ENCODE data around the gene NEK4. TPM values are rescaled to one million over a fixed set of nuclear protein-coding genes. Genes with fewer than 3 reads are reported as not detected.

NEK4 gene
- total RNA-seq, 1 experiment from 2014 or later: 33.8 TPM

- no TSS peak for BruUV-seq (replicated peaks)
- Mint-ChIP-seq H3K4me3 (ENCODE audit: low read depth, unreplicated experiment) (no peak overlapping the region), H3K27ac (ENCODE audit: unreplicated experiment) (no peak overlapping the region)
Observed at GRCh38 chr3:52724511-52724910, 46.2 kb downstream of the NEK4 start.

GRCh38 chr3:52723935-52724334 lies 46.8 kb downstream of the NEK4 start:
- Mint-ChIP-seq H3K27me3 (ENCODE audit: unreplicated experiment) (no peaks in the 10 kb centered on the region), H3K9me3 (ENCODE audit: low read depth, unreplicated experiment) (no peaks in the 10 kb centered on the region), H3K27ac (ENCODE audit: unreplicated experiment) (no peak overlapping the region), H3K36me3 (ENCODE audit: insufficient read depth, unreplicated experiment) (peaks cover 12% of the 10 kb centered on the region), H3K4me1 (ENCODE audit: low read depth, unreplicated experiment) (peaks cover 4% of the 10 kb centered on the region), H3K4me3 (ENCODE audit: low read depth, unreplicated experiment) (no peak overlapping the region)
- no peak for TF ChIP-seq CTCF (IDR thresholded peaks at IDR 0.05; ENCODE audit: unreplicated experiment)
- no peak for DNase-seq
- intact Hi-C loops (cut with micrococcal nuclease; ENCODE audit: unreplicated experiment): no loop called here
- CTCF ChIA-PET: no interaction called here
- no TSS peak for BruUV-seq (replicated peaks)

More at GRCh38 chr3:52724511-52724910, 46.2 kb downstream of the NEK4 start:
- H3K36me3 Mint-ChIP-seq (ENCODE audit: insufficient read depth, unreplicated experiment): peaks cover 15% of the 10 kb centered on the region
- no peaks in the 10 kb centered on the region for H3K9me3 Mint-ChIP-seq (ENCODE audit: low read depth, unreplicated experiment)
- intact Hi-C loops (cut with micrococcal nuclease; ENCODE audit: unreplicated experiment): no loop called here
- DNase-seq: no peak
- H3K4me1 Mint-ChIP-seq (ENCODE audit: low read depth, unreplicated experiment): peaks cover 6% of the 10 kb centered on the region
- H3K27me3 Mint-ChIP-seq (ENCODE audit: unreplicated experiment): no peaks in the 10 kb centered on the region
- CTCF ChIA-PET: no interaction called here
- no peak for TF ChIP-seq CTCF (IDR thresholded peaks at IDR 0.05; ENCODE audit: unreplicated experiment)

GRCh38 chr3:52722491-52722890 lies 48.2 kb downstream of the NEK4 start:
- no peak for TF ChIP-seq CTCF (IDR thresholded peaks at IDR 0.05; ENCODE audit: unreplicated experiment)
- no peaks in the 10 kb centered on the region for H3K27me3 Mint-ChIP-seq (ENCODE audit: unreplicated experiment)
- CTCF ChIA-PET: no interaction called here
- H3K4me1 Mint-ChIP-seq (ENCODE audit: low read depth, unreplicated experiment): no peaks in the 10 kb centered on the region
- DNase-seq: no peak
- no peak overlapping the region for H3K27ac Mint-ChIP-seq (ENCODE audit: unreplicated experiment)
- intact Hi-C loops (cut with micrococcal nuclease; ENCODE audit: unreplicated experiment): no loop called here
- no peaks in the 10 kb centered on the region for H3K9me3 Mint-ChIP-seq (ENCODE audit: low read depth, unreplicated experiment)
- peaks cover 5% of the 10 kb centered on the region for H3K36me3 Mint-ChIP-seq (ENCODE audit: insufficient read depth, unreplicated experiment)
- no TSS peak for BruUV-seq (replicated peaks)
- H3K4me3 Mint-ChIP-seq (ENCODE audit: low read depth, unreplicated experiment): no peak overlapping the region

GRCh38 chr3:52721730-52722008 lies 49.1 kb downstream of the NEK4 start:
- Mint-ChIP-seq H3K4me3 (ENCODE audit: low read depth, unreplicated experiment) (no peak overlapping the region), H3K9me3 (ENCODE audit: low read depth, unreplicated experiment) (no peaks in the 10 kb centered on the region), H3K36me3 (ENCODE audit: insufficient read depth, unreplicated experiment) (peaks cover 5% of the 10 kb centered on the region), H3K4me1 (ENCODE audit: low read depth, unreplicated experiment) (no peaks in the 10 kb centered on the region), H3K27ac (ENCODE audit: unreplicated experiment) (no peak overlapping the region), H3K27me3 (ENCODE audit: unreplicated experiment) (no peaks in the 10 kb centered on the region)
- DNase-seq: no peak
- intact Hi-C loops (cut with micrococcal nuclease; ENCODE audit: unreplicated experiment): no loop called here
- TF ChIP-seq CTCF (IDR thresholded peaks at IDR 0.05; ENCODE audit: unreplicated experiment): no peak
- BruUV-seq (replicated peaks): no TSS peak
- CTCF ChIA-PET: no interaction called here

All from Calu3 (cell line).